Measurements from ENCODE around the gene GDNF.

DNA sequence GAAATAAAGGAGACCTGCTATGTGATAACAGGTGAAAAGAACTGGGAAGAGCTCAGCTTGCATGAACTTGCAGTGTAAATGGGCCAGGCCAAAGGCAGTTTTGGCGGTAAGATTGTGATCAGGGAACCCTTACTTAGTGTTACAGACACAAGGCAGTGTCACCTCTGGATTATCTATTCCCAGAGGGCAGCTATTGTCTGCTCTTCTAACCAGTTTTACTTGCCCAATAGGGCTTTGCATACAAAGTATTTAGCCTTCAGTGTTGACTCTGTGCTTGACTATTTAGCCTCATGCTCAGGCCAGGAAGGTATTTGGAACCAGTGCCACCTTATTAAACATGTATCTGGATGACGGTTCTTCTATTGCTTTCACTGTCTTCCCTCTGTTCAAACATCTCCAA lies 38.3 kb downstream of the GDNF start:
- TF ChIP-seq, protein P1, sequence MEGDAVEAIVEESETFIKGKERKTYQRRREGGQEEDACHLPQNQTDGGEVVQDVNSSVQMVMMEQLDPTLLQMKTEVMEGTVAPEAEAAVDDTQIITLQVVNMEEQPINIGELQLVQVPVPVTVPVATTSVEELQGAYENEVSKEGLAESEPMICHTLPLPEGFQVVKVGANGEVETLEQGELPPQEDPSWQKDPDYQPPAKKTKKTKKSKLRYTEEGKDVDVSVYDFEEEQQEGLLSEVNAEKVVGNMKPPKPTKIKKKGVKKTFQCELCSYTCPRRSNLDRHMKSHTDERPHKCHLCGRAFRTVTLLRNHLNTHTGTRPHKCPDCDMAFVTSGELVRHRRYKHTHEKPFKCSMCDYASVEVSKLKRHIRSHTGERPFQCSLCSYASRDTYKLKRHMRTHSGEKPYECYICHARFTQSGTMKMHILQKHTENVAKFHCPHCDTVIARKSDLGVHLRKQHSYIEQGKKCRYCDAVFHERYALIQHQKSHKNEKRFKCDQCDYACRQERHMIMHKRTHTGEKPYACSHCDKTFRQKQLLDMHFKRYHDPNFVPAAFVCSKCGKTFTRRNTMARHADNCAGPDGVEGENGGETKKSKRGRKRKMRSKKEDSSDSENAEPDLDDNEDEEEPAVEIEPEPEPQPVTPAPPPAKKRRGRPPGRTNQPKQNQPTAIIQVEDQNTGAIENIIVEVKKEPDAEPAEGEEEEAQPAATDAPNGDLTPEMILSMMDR (conservative IDR thresholded peaks at IDR 0.05 in 1 of 2, IDR thresholded peaks at IDR 0.05 in 1 of 2; ENCODE audit: low read depth in 1 of 2, low read length in 2 of 2) = no peak
- no peak for TF ChIP-seq EZH2 (IDR thresholded peaks at IDR 0.05; ENCODE audit: low read length, missing control alignments)

All from fibroblast of lung (primary cell).